HCT116 (cell line): Measurements from ENCODE around the gene CTNNAL1. TPM values are rescaled to one million over a fixed set of nuclear protein-coding genes. Genes with fewer than 3 reads are reported as not detected.

Experiments
- ATAC-seq: fragments of 200-7000 bp; cut with Tn5 transposase; 2 replicates; pipeline ENCODE4 v1.9.1; 2020; ENCODE audit warnings: mild to moderate bottlenecking, moderate library complexity
- BruUV-seq: library from RNA; stranded (reverse); fragments of 400-500 nt; replicated peaks from 2 replicates; lab custom pipeline; 2021; lab: Mats Ljungman, UMichigan
- CTCF ChIA-PET: fragments of 300-600 bp; sonication (Branson Sonifier 250); formaldehyde crosslinking; loops from one replicate; lab custom pipeline; 2021; ENCODE audit warnings: antibody characterized with exemption; lab: Charles Lee
- POLR2A ChIA-PET: fragments of 300-600, 350-600 bp; sonication (Branson Sonifier 250); formaldehyde crosslinking; loops from one replicate; lab custom pipeline; 2021; ENCODE audit warnings: antibody characterized with exemption; lab: Charles Lee
- RAD21 ChIA-PET, 2 experiments: fragments of 300-600 bp; sonication (Branson Sonifier 250); formaldehyde crosslinking; loops; one replicate each; lab custom pipeline; 2023; ENCODE audit warnings: low total read pairs in 2 of 2; ENCODE audit not compliant: uncharacterized antibody in 2 of 2, unreplicated experiment in 2 of 2, low non-redundant PET in 1 of 2; lab: Charles Lee
- DNase-seq: peaks from one replicate; pipeline ENCODE4 v3.0.0-alpha.2; 2010; ENCODE audit warnings: low read depth, low spot score
- H2AFZ ChIP-seq: fragments of 200-600 bp; shearing (Covaris generic), sonication (generic); 2 replicates; pipeline ENCODE4 v1.6.1; 2017; ENCODE audit warnings: low read depth, mixed run types, mixed read lengths, antibody characterized with exemption, low read length; ENCODE audit not compliant: poor library complexity, severe bottlenecking
- H3K27ac ChIP-seq: 2 replicates; pipeline ENCODE4 v1.5.1; 2012; ENCODE audit warnings: low read depth, low read length
- H3K27me3 ChIP-seq: fragments of 200-600 bp; sonication (generic); 2 replicates; pipeline ENCODE4 v1.6.1; 2016; ENCODE audit warnings: mixed run types, low read length, mixed read lengths; ENCODE audit not compliant: insufficient read depth
- H3K36me3 ChIP-seq, 2 experiments: fragments of 200-500 bp in 1 of 2; fragments of 200-600 bp in 1 of 2; sonication (Bioruptor generic) in 1 of 2; sonication (generic) in 1 of 2; 2 replicates each; pipeline versions ENCODE4 v1.5.1 to v1.6.1; 2014 to 2016; ENCODE audit warnings: low read length in 2 of 2, inconsistent platforms in 1 of 2, mixed read lengths in 1 of 2, mixed run types in 1 of 2; ENCODE audit not compliant: insufficient read depth in 2 of 2, control insufficient read depth in 1 of 2
- H3K4me1 ChIP-seq, 2 experiments: fragments of 200-600 bp in 1 of 2; sonication (generic) in 1 of 2; 2 replicates each; pipeline versions ENCODE4 v1.5.1 to v1.6.1; 2012 to 2017; ENCODE audit warnings: low read length in 2 of 2, inconsistent platforms in 1 of 2, mild to moderate bottlenecking in 1 of 2, mixed read lengths in 1 of 2, mixed run types in 1 of 2, moderate library complexity in 1 of 2; ENCODE audit not compliant: insufficient read depth in 2 of 2, control insufficient read depth in 1 of 2
- H3K4me2 ChIP-seq: fragments of 200-600 bp; sonication (generic); 2 replicates; pipeline ENCODE4 v1.6.1; 2017; ENCODE audit warnings: mixed run types, low read length, mixed read lengths
- H3K4me3 ChIP-seq, 2 experiments: fragments of 200-600 bp in 1 of 2; sonication (generic) in 1 of 2; replicated peaks in 1 of 2; 2 replicates each; pipeline ENCODE4 v1.5.1; 2011 to 2016; ENCODE audit warnings: low read length in 2 of 2, control low read depth in 1 of 2, low read depth in 1 of 2, mild to moderate bottlenecking in 1 of 2, mixed read lengths in 1 of 2, mixed run types in 1 of 2
- H3K79me2 ChIP-seq: fragments of 200-600 bp; sonication (generic); 2 replicates; pipeline ENCODE4 v1.6.1; 2017; ENCODE audit warnings: mild to moderate bottlenecking, mixed run types, low read length, moderate library complexity, mixed read lengths; ENCODE audit not compliant: insufficient read depth
- H3K9ac ChIP-seq: fragments of 200-600 bp; sonication (generic); 2 replicates; pipeline ENCODE4 v1.6.1; 2016; ENCODE audit warnings: low read length, mixed read lengths
- H3K9me2 ChIP-seq: fragments of 200-600 bp; sonication (generic), shearing (Covaris generic); 2 replicates; pipeline ENCODE4 v1.6.1; 2017; ENCODE audit warnings: mixed run types, mild to moderate bottlenecking, moderate library complexity; ENCODE audit not compliant: insufficient read depth
- H3K9me3 ChIP-seq, 2 experiments: fragments of 200-500 bp in 1 of 2; fragments of 200-600 bp in 1 of 2; sonication (Bioruptor generic) in 1 of 2; sonication (generic) in 1 of 2; 2 replicates each; pipeline ENCODE4 v1.6.1; 2014 to 2017; ENCODE audit warnings: low read length in 2 of 2, mixed read lengths in 2 of 2, inconsistent platforms in 1 of 2, low read depth in 1 of 2, mild to moderate bottlenecking in 1 of 2, mixed run types in 1 of 2, moderate library complexity in 1 of 2; ENCODE audit not compliant: control insufficient read depth in 1 of 2, insufficient read depth in 1 of 2
- H4K20me1 ChIP-seq: fragments of 200-600 bp; sonication (generic), shearing (Covaris generic); 2 replicates; pipeline ENCODE4 v1.6.1; 2017; ENCODE audit warnings: mixed run types, mild to moderate bottlenecking, moderate library complexity; ENCODE audit not compliant: insufficient read depth
- EGR1 ChIP-seq: IDR thresholded peaks from 2 replicates; pipeline ENCODE4 v1.6.1; 2012; ENCODE audit warnings: low read depth
- POLR2AphosphoS5 ChIP-seq: IDR thresholded peaks from 2 replicates; pipeline ENCODE4 v1.6.1; 2011; ENCODE audit warnings: mild to moderate bottlenecking, low read depth, low read length, moderate library complexity
- RAD21 ChIP-seq: IDR thresholded peaks from 2 replicates; pipeline ENCODE4 v1.6.1; 2012; ENCODE audit warnings: low read depth, mild to moderate bottlenecking
- SIN3A ChIP-seq: IDR thresholded peaks from 2 replicates; pipeline ENCODE4 v1.6.1; 2012; ENCODE audit warnings: low read depth
- SP1 ChIP-seq: IDR thresholded peaks from 2 replicates; pipeline ENCODE4 v1.6.1; 2012; ENCODE audit warnings: low read depth
- TCF7L2 ChIP-seq: IDR thresholded peaks from 2 replicates; pipeline ENCODE4 v1.7.0; 2011; ENCODE audit warnings: borderline replicate concordance, inconsistent platforms; ENCODE audit not compliant: insufficient read depth, insufficient read length; ENCODE audit errors: extremely low read depth
- YY1 ChIP-seq: IDR thresholded peaks from 2 replicates; pipeline ENCODE4 v1.6.1; 2011; ENCODE audit warnings: low read length, low read depth, moderate library complexity, mild to moderate bottlenecking; ENCODE audit not compliant: insufficient replicate concordance; ENCODE audit errors: extremely low read depth
- intact Hi-C: fragments of 100-400 bp; cut with micrococcal nuclease; formaldehyde crosslinking; loops from 2 replicates; pipeline ENCODE4 v1.10.0; 2022
- total RNA-seq: library from RNA; stranded (reverse); gene quantifications from one replicate; pipeline ENCODE4 v1.2.1, GENCODE V29; 2021; ENCODE audit not compliant: unreplicated experiment
- TF ChIP-seq, protein P1 (sequence below): IDR thresholded peaks from 2 replicates; pipeline ENCODE4 v1.6.1; 2012; ENCODE audit warnings: low read depth

CTNNAL1 gene
- total RNA-seq, 1 experiment from 2014 or later: 87.2 TPM

DNA sequence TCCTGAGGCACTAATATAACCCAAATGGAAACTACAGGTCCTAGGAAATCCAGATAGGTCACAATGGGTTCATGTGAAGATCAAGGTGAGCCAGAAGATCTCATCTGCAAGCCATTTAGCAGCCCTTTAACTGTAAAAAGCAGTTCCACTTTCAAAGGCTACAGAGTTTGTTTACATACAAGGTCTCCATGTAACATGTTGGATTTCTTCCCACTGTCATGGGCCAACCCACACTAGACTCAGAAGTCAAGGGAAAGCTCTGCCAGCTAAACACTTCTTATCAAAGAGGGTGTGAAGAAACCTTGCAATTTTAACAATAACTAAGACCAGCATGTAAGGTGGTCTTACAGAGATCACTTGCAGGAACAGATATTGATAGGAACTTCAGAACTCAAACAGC is 3.8 kb upstream of the CTNNAL1 start:
- ChIA-PET CTCF (no interaction called here), POLR2A (no interaction called here), RAD21 (no interaction called here)
- DNase-seq: no peak
- Histone ChIP-seq H3K27ac (no peak overlapping the region), H3K9ac (no peak overlapping the region), H3K36me3 (peaks cover 3 to 6% of the 10 kb centered on the region in 2 experiments; a peak in 1 of 4 replicates), H4K20me1 (no peaks in the 10 kb centered on the region), H3K4me3 (no peak overlapping the region), H3K27me3 (no peaks in the 10 kb centered on the region), H3K79me2 (peaks cover 11% of the 10 kb centered on the region), H2AFZ (no peak overlapping the region), H3K9me3 (no peaks in the 10 kb centered on the region), H3K9me2 (no peaks in the 10 kb centered on the region), H3K4me2 (no peak overlapping the region), H3K4me1 (peaks cover 8 to 18% of the 10 kb centered on the region in 2 experiments)
- no TSS peak for BruUV-seq
- TF ChIP-seq TCF7L2 (no peak), SIN3A (no peak), YY1 (no peak), SP1 (no peak), EGR1 (no peak), POLR2AphosphoS5 (no peak), RAD21 (no peak)
- TF ChIP-seq, protein P1, sequence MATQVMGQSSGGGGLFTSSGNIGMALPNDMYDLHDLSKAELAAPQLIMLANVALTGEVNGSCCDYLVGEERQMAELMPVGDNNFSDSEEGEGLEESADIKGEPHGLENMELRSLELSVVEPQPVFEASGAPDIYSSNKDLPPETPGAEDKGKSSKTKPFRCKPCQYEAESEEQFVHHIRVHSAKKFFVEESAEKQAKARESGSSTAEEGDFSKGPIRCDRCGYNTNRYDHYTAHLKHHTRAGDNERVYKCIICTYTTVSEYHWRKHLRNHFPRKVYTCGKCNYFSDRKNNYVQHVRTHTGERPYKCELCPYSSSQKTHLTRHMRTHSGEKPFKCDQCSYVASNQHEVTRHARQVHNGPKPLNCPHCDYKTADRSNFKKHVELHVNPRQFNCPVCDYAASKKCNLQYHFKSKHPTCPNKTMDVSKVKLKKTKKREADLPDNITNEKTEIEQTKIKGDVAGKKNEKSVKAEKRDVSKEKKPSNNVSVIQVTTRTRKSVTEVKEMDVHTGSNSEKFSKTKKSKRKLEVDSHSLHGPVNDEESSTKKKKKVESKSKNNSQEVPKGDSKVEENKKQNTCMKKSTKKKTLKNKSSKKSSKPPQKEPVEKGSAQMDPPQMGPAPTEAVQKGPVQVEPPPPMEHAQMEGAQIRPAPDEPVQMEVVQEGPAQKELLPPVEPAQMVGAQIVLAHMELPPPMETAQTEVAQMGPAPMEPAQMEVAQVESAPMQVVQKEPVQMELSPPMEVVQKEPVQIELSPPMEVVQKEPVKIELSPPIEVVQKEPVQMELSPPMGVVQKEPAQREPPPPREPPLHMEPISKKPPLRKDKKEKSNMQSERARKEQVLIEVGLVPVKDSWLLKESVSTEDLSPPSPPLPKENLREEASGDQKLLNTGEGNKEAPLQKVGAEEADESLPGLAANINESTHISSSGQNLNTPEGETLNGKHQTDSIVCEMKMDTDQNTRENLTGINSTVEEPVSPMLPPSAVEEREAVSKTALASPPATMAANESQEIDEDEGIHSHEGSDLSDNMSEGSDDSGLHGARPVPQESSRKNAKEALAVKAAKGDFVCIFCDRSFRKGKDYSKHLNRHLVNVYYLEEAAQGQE: no peak
- no peak for ATAC-seq
- intact Hi-C loops: no loop called here
